Right ventricle myocardium inferior (tissue), 1 donor: ENCODE data around the gene KCTD10. TPM values are rescaled to one million over a fixed set of nuclear protein-coding genes. Genes with fewer than 3 reads are reported as not detected.

Experiments
- ATAC-seq: fragments of 200-7000 bp; cut with Tn5 transposase; one replicate; pipeline ENCODE4 v1.9.1; 2020; ENCODE audit warnings: mild to moderate bottlenecking, moderate library complexity
- DNase-seq: peaks from one replicate; pipeline ENCODE4 v3.0.0; 2021; ENCODE audit errors: missing footprints
- intact Hi-C: fragments of 100-400 bp; cut with DNase I; formaldehyde crosslinking; loops from one replicate; pipeline ENCODE4 v1.11.0; 2022
- long read RNA-seq: library from polyadenylated mRNA; unstranded; transcript quantifications from one replicate; pipeline ENCODE4 v2.0.0, GENCODE V29; 2021
- total RNA-seq: library from RNA; stranded (reverse); fragmentation: NEBNext Ultra II Directional; extraction: Animal tissue kit (Norgen Biotek cat#: 25700); gene quantifications from one replicate; pipeline ENCODE4 v1.2.1, GENCODE V29; 2021
- donor health status: DM: no; HTN: yes; CAD: no; lungs with severe emphysema.

Gene KCTD10
- total RNA-seq = 32.2 TPM
- long read RNA-seq, full-length matches to known transcripts = 13 of 23 reads
- long read RNA-seq, partial matches to known transcripts = 1 of 23 reads
- long read RNA-seq, other reads (novel, unspliced or antisense) = 9 of 23 reads

GRCh38 chr12:109477185-109477962 lies at the start of gene KCTD10, which contains the start of gene UBE3B:
Gene KCTD10, minus strand, starts transcription at chr12:109477300. Its CDS starts 38 bp downstream, at chr12:109477262.
Gene UBE3B, plus strand, starts transcription at chr12:109477634. Its CDS starts 5,918 bp downstream, at chr12:109483552.
- DNase-seq (peak; percentile 93), ATAC-seq (peak; percentile 98)
- intact Hi-C loops = loop anchor here (2.0 kb wide), 1 partner anchor 45 kb away; no protein-coding TSS in a partner anchor

DNA sequence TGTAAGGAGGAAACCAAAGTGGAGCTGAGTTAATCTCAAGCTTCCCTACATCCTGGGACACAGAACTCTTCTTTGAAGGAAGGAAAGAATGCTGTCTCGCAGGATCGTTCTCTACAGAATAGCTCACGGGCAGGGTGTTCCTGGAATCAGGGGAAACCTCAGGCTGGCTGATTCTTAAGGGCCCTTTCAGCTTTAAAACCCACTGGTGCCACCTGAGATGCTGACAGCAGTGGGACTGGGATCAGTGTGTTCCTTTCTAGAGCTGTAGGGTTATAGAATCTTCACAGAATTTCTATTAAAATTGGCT lies 48.1 kb upstream of the KCTD10 start:
- DNase-seq = no peak
- intact Hi-C loops = no loop called here
- no peak for ATAC-seq

DNA sequence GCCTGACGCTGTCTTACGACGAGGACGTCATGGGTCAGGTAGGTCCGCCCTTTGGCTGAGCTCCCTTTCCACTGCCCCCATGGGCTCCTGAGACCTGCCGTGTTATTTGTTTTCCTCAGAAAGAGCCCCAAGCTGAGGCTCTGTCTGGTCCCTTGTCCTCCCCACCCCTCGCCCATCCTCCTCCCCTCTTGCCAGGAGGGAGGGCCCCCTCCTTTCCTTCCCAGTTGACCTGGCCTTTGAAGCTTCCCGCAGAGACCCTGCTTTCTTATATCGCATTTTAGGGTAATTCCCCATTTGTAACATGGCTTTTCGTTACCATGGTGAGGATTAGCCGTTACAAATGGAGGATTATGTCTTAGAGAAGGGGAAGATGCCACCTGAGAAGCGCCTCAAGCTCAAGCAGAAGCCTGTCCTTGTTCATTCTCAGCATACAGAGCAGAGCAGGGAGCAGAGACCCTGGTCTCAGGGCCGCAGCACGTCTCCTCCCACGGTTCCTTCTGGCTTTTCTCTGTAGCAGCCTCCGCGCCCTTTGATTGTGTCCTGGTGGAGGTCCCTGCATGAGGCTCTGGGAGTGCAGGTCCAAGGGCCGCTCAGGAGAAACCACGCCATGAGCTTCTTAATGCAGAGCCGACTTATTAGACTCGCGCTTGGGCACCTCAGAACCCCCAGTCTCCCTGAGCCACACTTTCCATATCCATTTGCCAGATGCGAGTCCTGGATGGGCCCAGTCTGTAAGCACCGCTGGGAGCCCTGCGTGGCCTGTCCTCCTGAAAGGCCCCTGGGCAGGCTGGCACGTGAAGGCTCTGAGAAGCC lies 47.6 kb upstream of the KCTD10 start:
- peak; percentile 43 for DNase-seq
- ATAC-seq = no peak

GRCh38 chr12:109523504-109523903 lies 46.4 kb upstream of the KCTD10 start:
- DNase-seq (no peak), ATAC-seq (no peak)
- intact Hi-C loops = no loop called here

More for the DNA sequence above, 47.6 kb upstream of the KCTD10 start:
- intact Hi-C loops = no loop called here

- DNase-seq = peak; percentile 75
- intact Hi-C loops = no loop called here
- peak; percentile 93 for ATAC-seq
Observed at GRCh38 chr12:109523071-109523470, 46.0 kb upstream of the KCTD10 start.

GRCh38 chr12:109521831-109522230 lies 44.7 kb upstream of the KCTD10 start:
- ATAC-seq (no peak), DNase-seq (no peak)
- intact Hi-C loops = no loop called here

DNA sequence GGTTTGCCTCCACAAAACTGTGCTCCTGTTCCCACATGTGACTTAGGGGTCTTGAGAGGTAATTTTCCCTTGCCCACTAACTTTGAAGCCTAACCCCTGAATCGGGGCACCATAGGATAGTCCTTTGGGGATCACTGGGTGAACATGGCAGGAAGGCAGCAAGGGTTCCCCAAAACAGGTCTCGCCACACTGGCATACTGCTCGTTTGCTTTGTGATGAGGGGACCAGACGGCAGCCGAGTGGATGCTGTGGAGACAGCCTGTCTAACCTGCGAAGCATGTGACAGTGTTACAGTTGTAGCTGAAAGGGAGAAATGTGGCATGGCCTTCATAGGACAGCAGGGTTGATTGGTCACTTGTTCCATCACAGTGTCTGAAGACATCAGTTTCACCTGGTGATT lies 42.7 kb upstream of the KCTD10 start:
- ATAC-seq (no peak), DNase-seq (no peak)
- intact Hi-C loops = loop anchor here (2.0 to 5.0 kb wide), 4 partner anchors 53 to 195 kb away; partner anchors contain the start of genes MMAB and MVK

- intact Hi-C loops = loop anchor here (1.0 to 5.0 kb wide), 5 partner anchors 53 to 256 kb away; partner anchors contain the start of genes MMAB and MVK
- DNase-seq (no peak), ATAC-seq (peak; percentile 42)
Observed at GRCh38 chr12:109518820-109519665, 41.9 kb upstream of the KCTD10 start.

DNA sequence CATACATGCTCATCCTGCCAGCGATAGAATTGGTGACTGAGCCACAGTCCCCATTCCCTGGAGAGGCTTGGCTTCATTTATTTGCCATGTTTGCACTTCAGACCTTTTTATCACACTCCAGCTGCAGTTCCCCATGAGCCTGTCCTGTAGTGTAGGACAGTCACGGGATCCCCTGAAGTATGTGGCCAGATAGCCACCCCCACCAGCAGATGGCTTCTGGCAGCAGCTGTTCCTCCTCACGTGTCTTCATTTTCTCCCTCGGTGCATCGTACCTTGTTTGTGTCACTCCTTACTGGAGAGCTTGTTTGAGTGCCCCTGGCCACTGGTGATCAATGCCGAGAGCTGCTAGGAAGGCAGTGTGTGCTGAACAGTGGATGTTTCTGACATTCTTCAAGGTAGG lies 40.5 kb upstream of the KCTD10 start:
- DNase-seq (no peak), ATAC-seq (peak; percentile 16)
- intact Hi-C loops = loop anchor here (1.0 to 5.0 kb wide), 6 partner anchors 55 to 328 kb away; partner anchors contain the start of genes MMAB and MVK

- intact Hi-C loops = no loop called here
- DNase-seq (no peak), ATAC-seq (no peak)
Observed at GRCh38 chr12:109513977-109514376, 36.9 kb upstream of the KCTD10 start.

DNA sequence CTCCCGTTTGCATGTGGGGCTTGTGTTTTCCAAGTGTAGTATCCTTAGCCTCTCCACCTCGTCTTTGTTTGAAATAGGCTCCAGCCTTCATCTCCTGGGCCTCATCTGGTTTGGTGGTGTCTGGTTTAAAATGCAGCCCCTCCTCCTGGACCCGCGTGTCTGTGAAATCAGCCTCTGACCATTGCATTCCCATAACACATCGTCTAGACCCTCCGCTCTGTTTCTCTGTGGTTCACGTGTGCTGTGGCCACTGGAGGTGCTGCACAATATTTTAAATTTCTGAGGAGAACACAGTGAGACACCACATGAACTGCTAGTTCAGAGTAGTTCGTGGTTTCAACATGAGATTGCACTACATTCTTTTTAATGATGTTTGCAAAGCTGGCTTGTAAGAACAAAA lies 36.0 kb upstream of the KCTD10 start:
- no peak for ATAC-seq
- DNase-seq = no peak
- intact Hi-C loops = no loop called here

DNA sequence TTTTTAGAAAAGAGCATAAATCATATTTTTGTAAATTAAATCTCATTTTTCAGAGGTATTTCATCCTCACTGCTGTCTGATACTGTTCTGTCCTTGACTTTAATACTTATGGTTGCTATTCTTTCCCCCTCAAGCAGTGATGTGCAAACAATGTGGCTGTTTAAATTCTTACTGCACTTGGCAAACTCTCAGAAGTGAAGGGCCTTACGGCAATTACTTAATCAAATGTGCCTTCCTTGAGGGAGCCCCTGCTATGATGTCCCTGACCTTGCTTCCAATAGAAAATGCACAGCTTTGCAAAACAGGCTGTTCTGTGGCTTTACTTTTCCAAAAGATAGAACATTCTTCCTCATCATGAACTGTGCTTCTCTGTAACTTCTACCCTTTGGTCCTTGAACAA lies 35.5 kb upstream of the KCTD10 start:
- intact Hi-C loops = no loop called here
- no peak for DNase-seq
- ATAC-seq = no peak

GRCh38 chr12:109510196-109510595 lies 33.1 kb upstream of the KCTD10 start:
- intact Hi-C loops = no loop called here
- DNase-seq = peak; percentile 72
- peak; percentile 80 for ATAC-seq

- DNase-seq (no peak), ATAC-seq (no peak)
- intact Hi-C loops = no loop called here
Observed at GRCh38 chr12:109504068-109504467, 27.0 kb upstream of the KCTD10 start.

DNA sequence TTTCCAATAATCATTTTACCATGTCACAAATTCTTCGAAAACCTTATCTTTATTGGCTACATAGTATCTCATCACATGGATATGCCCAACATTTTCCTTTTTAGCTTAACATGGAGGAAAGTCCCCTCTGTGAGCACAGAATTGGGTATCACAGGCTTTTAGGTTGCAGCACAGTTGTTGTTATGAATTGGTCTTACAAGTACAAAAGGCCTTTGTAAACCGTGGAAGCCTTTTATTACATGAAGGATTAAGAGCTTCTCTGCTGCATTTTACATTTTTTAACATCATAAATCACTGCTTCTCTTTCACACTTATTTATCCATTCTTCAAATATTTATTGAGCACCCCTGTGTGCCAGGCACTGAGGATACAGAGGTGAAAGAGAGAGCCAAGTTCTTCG lies 26.5 kb upstream of the KCTD10 start:
- no peak for DNase-seq
- ATAC-seq = no peak
- intact Hi-C loops = no loop called here

- no peak for ATAC-seq
- DNase-seq = no peak
- intact Hi-C loops = no loop called here
Observed at GRCh38 chr12:109502332-109502731, 25.2 kb upstream of the KCTD10 start.

DNA sequence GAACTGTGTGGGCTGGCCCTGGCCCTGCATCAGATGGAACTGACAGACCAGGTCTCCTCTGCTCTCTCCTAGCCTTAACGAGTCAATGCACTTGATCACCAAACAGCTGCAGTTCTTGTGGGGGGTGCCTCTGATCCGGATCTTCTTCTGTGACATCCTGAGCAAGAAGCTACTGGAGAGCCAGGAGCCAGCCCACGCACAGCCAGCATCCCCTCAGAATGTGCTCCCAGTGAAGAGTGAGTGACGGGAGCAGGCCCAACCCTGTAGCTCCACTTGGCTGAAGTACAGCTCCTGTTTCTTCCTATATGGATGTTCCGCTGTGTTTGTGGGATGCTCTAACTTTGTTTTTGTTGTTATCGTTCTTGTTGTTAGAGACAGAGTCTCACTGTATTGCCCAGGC lies 24.2 kb upstream of the KCTD10 start:
- ATAC-seq (no peak), DNase-seq (no peak)
- intact Hi-C loops = no loop called here

DNA sequence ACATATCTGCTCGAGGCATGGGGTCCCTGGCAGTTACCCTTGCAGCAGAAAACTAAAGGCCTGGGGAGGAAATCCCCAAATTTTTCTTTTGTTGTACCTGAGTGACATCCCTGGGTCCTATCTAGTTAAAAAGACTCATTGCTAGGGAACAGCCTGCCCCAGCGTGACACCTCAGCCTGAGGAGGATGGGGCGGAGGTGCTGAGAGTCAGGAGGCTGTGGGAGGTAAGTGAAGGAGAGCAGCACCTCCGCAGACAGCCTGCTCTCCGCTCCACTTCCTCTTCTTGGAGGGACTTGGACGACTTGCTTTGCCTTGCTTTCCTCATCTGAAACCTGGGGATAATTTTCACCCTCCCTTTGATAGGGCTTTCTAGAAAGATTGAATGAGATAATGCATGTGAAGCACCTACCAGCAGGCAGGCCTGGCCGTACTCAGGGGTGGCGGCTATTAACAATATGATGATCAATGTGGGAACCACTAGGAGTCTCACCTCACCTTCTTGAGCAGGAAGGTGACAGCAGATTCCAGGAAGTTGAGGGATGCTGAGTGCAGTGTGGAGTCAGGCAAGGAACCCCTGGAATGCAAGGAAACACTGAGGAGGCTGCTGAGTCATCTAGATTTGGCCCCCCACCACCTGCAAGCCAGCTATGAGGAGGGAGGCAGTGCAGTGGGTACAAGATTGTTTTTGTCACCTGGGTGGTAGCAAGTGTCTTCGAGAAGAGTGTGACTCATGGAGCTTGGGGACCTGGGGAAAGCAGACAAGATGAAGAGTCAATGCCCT lies 23.5 kb upstream of the KCTD10 start:
- ATAC-seq (no peak), DNase-seq (no peak)
- intact Hi-C loops = no loop called here
